ENCODE data around the gene PIGBOS1.
"Not testable (repeated sequence)": the region's sequence is repeated elsewhere in the genome, so short reads cannot be mapped to it uniquely, and the experiment has no call there.

Gene PIGBOS1

GRCh38 chr15:55334371-55334770 lies 15.4 kb upstream of the PIGBOS1 start:
- Mint-ChIP-seq H3K36me3 (peaks cover 41% of the 10 kb centered on the region), H3K9me3 (no peaks in the 10 kb centered on the region)
- CTCF ChIA-PET: no interaction called here

GRCh38 chr15:55327387-55327786 lies 8.5 kb upstream of the PIGBOS1 start:
- no peaks in the 10 kb centered on the region for H3K9me3 Mint-ChIP-seq
- H3K27me3 Mint-ChIP-seq: no peaks in the 10 kb centered on the region
- H3K36me3 Mint-ChIP-seq: peaks cover 36% of the 10 kb centered on the region
- no peak overlapping the region for H3K4me3 Mint-ChIP-seq
- peaks cover 4% of the 10 kb centered on the region for H3K4me1 Mint-ChIP-seq
- H3K27ac Mint-ChIP-seq: no peak overlapping the region
- no peak for DNase-seq
- CTCF ChIA-PET: no interaction called here

More at GRCh38 chr15:55334371-55334770, 15.4 kb upstream of the PIGBOS1 start:
- DNase-seq: no peak
- no peak overlapping the region for H3K4me3 Mint-ChIP-seq
- H3K27me3 Mint-ChIP-seq: no peaks in the 10 kb centered on the region
- no peak overlapping the region for H3K27ac Mint-ChIP-seq
- H3K4me1 Mint-ChIP-seq: no peaks in the 10 kb centered on the region

GRCh38 chr15:55322467-55322866 lies 3.5 kb upstream of the PIGBOS1 start:
- Mint-ChIP-seq H3K36me3 (peaks cover 33% of the 10 kb centered on the region), H3K4me3 (no peak overlapping the region), H3K27me3 (no peaks in the 10 kb centered on the region), H3K4me1 (peaks cover 31% of the 10 kb centered on the region), H3K27ac (no peak overlapping the region), H3K9me3 (no peaks in the 10 kb centered on the region)
- DNase-seq: no peak
- CTCF ChIA-PET: interaction anchor here (1.5 kb wide), 1 partner anchor 31 kb away, joined by 3 read pairs; no protein-coding TSS in a partner anchor

GRCh38 chr15:55320963-55321362 lies 2.0 kb upstream of the PIGBOS1 start:
- no peaks in the 10 kb centered on the region for H3K27me3 Mint-ChIP-seq
- no peak overlapping the region for H3K27ac Mint-ChIP-seq
- no peak for DNase-seq
- CTCF ChIA-PET: no interaction called here
- H3K4me1 Mint-ChIP-seq: peaks cover 44% of the 10 kb centered on the region
- no peak overlapping the region for H3K4me3 Mint-ChIP-seq
- no peaks in the 10 kb centered on the region for H3K9me3 Mint-ChIP-seq
- H3K36me3 Mint-ChIP-seq: peaks cover 39% of the 10 kb centered on the region

- peaks cover 50% of the 10 kb centered on the region for H3K4me1 Mint-ChIP-seq
- no peaks in the 10 kb centered on the region for H3K27me3 Mint-ChIP-seq
- H3K27ac Mint-ChIP-seq: peak overlapping the region; percentile 52
- H3K9me3 Mint-ChIP-seq: no peaks in the 10 kb centered on the region
- peak overlapping the region; percentile 66 for H3K4me3 Mint-ChIP-seq
- DNase-seq: no peak
- H3K36me3 Mint-ChIP-seq: peaks cover 45% of the 10 kb centered on the region
- CTCF ChIA-PET: interaction anchor here (1.0 kb wide), 1 partner anchor 151 kb away, joined by 3 read pairs; no protein-coding TSS in a partner anchor
Measured at GRCh38 chr15:55320238-55320550, 1.3 kb upstream of the PIGBOS1 start.

GRCh38 chr15:55319537-55320237 lies 764 bp upstream of the PIGBOS1 start:
- H3K4me3 Mint-ChIP-seq: peak overlapping the region; percentile 90

GRCh38 chr15:55302801-55303200 lies 16.1 kb downstream of the PIGBOS1 start:
- DNase-seq, H3K27ac Mint-ChIP-seq, H3K27me3 Mint-ChIP-seq, CTCF ChIA-PET, H3K4me1 Mint-ChIP-seq, H3K9me3 Mint-ChIP-seq, H3K4me3 Mint-ChIP-seq: not testable (repeated sequence)
- H3K36me3 Mint-ChIP-seq: peaks cover 16% of the 10 kb centered on the region

More at GRCh38 chr15:55319537-55320237, 764 bp upstream of the PIGBOS1 start:
- peak overlapping the region; percentile 99 for H3K27ac Mint-ChIP-seq
- DNase-seq: no peak
- H3K9me3 Mint-ChIP-seq: no peaks in the 10 kb centered on the region
- H3K27me3 Mint-ChIP-seq: no peaks in the 10 kb centered on the region
- CTCF ChIA-PET: interaction anchor here (1.0 to 1.3 kb wide), 3 partner anchors 88 to 151 kb away, joined by 3 to 4 read pairs (median 4); partner anchors contain the start of gene CCPG1
- peaks cover 50% of the 10 kb centered on the region for H3K36me3 Mint-ChIP-seq
- H3K4me1 Mint-ChIP-seq: peaks cover 55% of the 10 kb centered on the region

GRCh38 chr15:55297315-55297714 lies 21.6 kb downstream of the PIGBOS1 start:
- no peak for DNase-seq
- Mint-ChIP-seq H3K36me3 (no peaks in the 10 kb centered on the region), H3K4me3 (no peak overlapping the region), H3K4me1 (no peaks in the 10 kb centered on the region), H3K9me3 (no peaks in the 10 kb centered on the region), H3K27me3 (peaks cover 4% of the 10 kb centered on the region), H3K27ac (no peak overlapping the region)
- CTCF ChIA-PET: no interaction called here

GRCh38 chr15:55290528-55291057 lies 28.3 kb downstream of the PIGBOS1 start:
- no peaks in the 10 kb centered on the region for H3K9me3 Mint-ChIP-seq
- H3K4me1 Mint-ChIP-seq: peaks cover 32% of the 10 kb centered on the region
- peak; percentile 88 for DNase-seq
- H3K27me3 Mint-ChIP-seq: peaks cover 4% of the 10 kb centered on the region
- H3K4me3 Mint-ChIP-seq: peak overlapping the region; percentile 91
- peak overlapping the region; percentile 91 for H3K27ac Mint-ChIP-seq
- CTCF ChIA-PET: interaction anchor here (0.7 to 1.9 kb wide), 14 partner anchors 13 to 149 kb away, joined by 3 to 30 read pairs (median 4); partner anchors contain the start of gene RSL24D1
- H3K36me3 Mint-ChIP-seq: peaks cover 26% of the 10 kb centered on the region

- DNase-seq: peak; percentile 87
- H3K27ac Mint-ChIP-seq: peak within 1 kb of the TSS; percentile 91
- no peaks in the 10 kb centered on the region for H3K9me3 Mint-ChIP-seq
- H3K4me1 Mint-ChIP-seq: peaks cover 39% of the 10 kb centered on the region
- H3K27me3 Mint-ChIP-seq: peaks cover 1% of the 10 kb centered on the region
- peaks cover 31% of the 10 kb centered on the region for H3K36me3 Mint-ChIP-seq
- CTCF ChIA-PET: interaction anchor here (1.1 to 1.9 kb wide), 4 partner anchors 13 to 145 kb away, joined by 4 to 30 read pairs (median 14); no protein-coding TSS in a partner anchor
- H3K4me3 Mint-ChIP-seq: peak within 1 kb of the TSS; percentile 91
Measured at GRCh38 chr15:55289746-55290527, 29.0 kb downstream of the PIGBOS1 start, which contains the start of gene RAB27A. Gene RAB27A, minus strand, starts transcription at chr15:55289813. Its CDS starts 54,879 bp downstream, at chr15:55234934.

GRCh38 chr15:55289011-55289745 lies 29.7 kb downstream of the PIGBOS1 start:
- Mint-ChIP-seq H3K4me1 (peaks cover 46% of the 10 kb centered on the region), H3K9me3 (no peaks in the 10 kb centered on the region), H3K4me3 (peak overlapping the region; percentile 91), H3K27me3 (no peaks in the 10 kb centered on the region), H3K36me3 (peaks cover 38% of the 10 kb centered on the region), H3K27ac (peak overlapping the region; percentile 91)
- CTCF ChIA-PET: interaction anchor here (0.5 to 3.1 kb wide), 2 partner anchors 71 to 121 kb away, joined by 3 to 20 read pairs; no protein-coding TSS in a partner anchor
- DNase-seq: peak; percentile 55

GRCh38 chr15:55288006-55288717 lies 30.8 kb downstream of the PIGBOS1 start:
- H3K36me3 Mint-ChIP-seq: peaks cover 43% of the 10 kb centered on the region
- peak overlapping the region; percentile 91 for H3K27ac Mint-ChIP-seq
- DNase-seq: no peak
- peaks cover 56% of the 10 kb centered on the region for H3K4me1 Mint-ChIP-seq
- peak overlapping the region; percentile 91 for H3K4me3 Mint-ChIP-seq
- no peaks in the 10 kb centered on the region for H3K9me3 Mint-ChIP-seq
- no peaks in the 10 kb centered on the region for H3K27me3 Mint-ChIP-seq
- CTCF ChIA-PET: interaction anchor here (2.0 to 3.1 kb wide), 2 partner anchors 47 to 70 kb away, joined by 5 to 20 read pairs; no protein-coding TSS in a partner anchor

Data from activated naive CD4-positive, alpha-beta T cell treated with anti-CD3 and anti-CD28 coated beads, Interleukin-2, amount 10 ng/mL, durations not matched to agents 7 days and 5 days (primary cell).